ACC112 (cell line): ENCODE results near the gene PDE9A.
"Not testable (repeated sequence)": the region's sequence is repeated elsewhere in the genome, so short reads cannot be mapped to it uniquely, and the experiment has no call there.

Source experiments
- H2AFZ ChIP-seq: fragments of 200-600 bp; sonication (generic); one replicate; pipeline ENCODE4 v1.6.0; 2017; ENCODE audit warnings: antibody characterized with exemption, low read length; ENCODE audit not compliant: unreplicated experiment
- H3K27ac ChIP-seq: fragments of 200-600 bp; sonication (generic); 2 replicates; pipeline ENCODE4 v1.5.1; 2014; ENCODE audit warnings: low read depth, mild to moderate bottlenecking, antibody characterized with exemption, low read length, moderate library complexity
- H3K27me3 ChIP-seq: fragments of 200-600 bp; sonication (generic); 2 replicates; pipeline ENCODE4 v1.6.1; 2014; ENCODE audit warnings: mild to moderate bottlenecking, antibody characterized with exemption, low read length, moderate library complexity, mixed read lengths; ENCODE audit not compliant: insufficient read depth
- H3K36me3 ChIP-seq: fragments of 200-600 bp; sonication (generic); 2 replicates; pipeline ENCODE4 v1.6.1; 2016; ENCODE audit warnings: mild to moderate bottlenecking, antibody characterized with exemption, low read length, moderate library complexity, mixed read lengths; ENCODE audit not compliant: insufficient read depth
- H3K4me1 ChIP-seq: fragments of 200-600 bp; sonication (generic); one replicate; pipeline ENCODE4 v1.6.1; 2016; ENCODE audit warnings: low read length, mixed read lengths; ENCODE audit not compliant: insufficient read depth, unreplicated experiment, control insufficient read depth
- H3K4me3 ChIP-seq: fragments of 200-600 bp; sonication (generic); 2 replicates; pipeline ENCODE4 v1.5.1; 2014; ENCODE audit warnings: mild to moderate bottlenecking, low read depth, low read length
- H3K79me2 ChIP-seq: fragments of 200-600 bp; sonication (generic); one replicate; pipeline ENCODE4 v1.6.0; 2016; ENCODE audit warnings: low read length; ENCODE audit not compliant: control insufficient read depth, unreplicated experiment, insufficient read depth

Gene PDE9A

GRCh38 chr21:42797522-42797921 lies 144.1 kb downstream of the PDE9A start:
- Histone ChIP-seq H3K36me3 (no peaks in the 10 kb centered on the region), H3K27ac (no peak overlapping the region), H3K4me3 (no peak overlapping the region)

GRCh38 chr21:42798106-42798505 lies 144.7 kb downstream of the PDE9A start:
- Histone ChIP-seq H3K4me3 (no peak overlapping the region), H3K27ac (no peak overlapping the region), H2AFZ (no peak overlapping the region), H3K4me1 (no peaks in the 10 kb centered on the region), H3K27me3 (peaks cover 33% of the 10 kb centered on the region), H3K36me3 (no peaks in the 10 kb centered on the region), H3K79me2 (no peaks in the 10 kb centered on the region)

More at GRCh38 chr21:42797522-42797921, 144.1 kb downstream of the PDE9A start:
- no peak overlapping the region for H2AFZ ChIP-seq
- H3K27me3 ChIP-seq = peaks cover 33% of the 10 kb centered on the region
- H3K4me1 ChIP-seq = no peaks in the 10 kb centered on the region
- H3K79me2 ChIP-seq = no peaks in the 10 kb centered on the region

- no peak overlapping the region for H2AFZ ChIP-seq
- H3K27me3 ChIP-seq = peaks cover 24% of the 10 kb centered on the region
- no peaks in the 10 kb centered on the region for H3K36me3 ChIP-seq
- no peak overlapping the region for H3K27ac ChIP-seq
- no peaks in the 10 kb centered on the region for H3K79me2 ChIP-seq
- H3K4me3 ChIP-seq = no peak overlapping the region
- H3K4me1 ChIP-seq = no peaks in the 10 kb centered on the region
These were observed 146.1 kb downstream of the PDE9A start for GRCh38 chr21:42799516-42799915.

- no peak overlapping the region for H3K4me3 ChIP-seq
- no peaks in the 10 kb centered on the region for H3K4me1 ChIP-seq
- H3K36me3 ChIP-seq = no peaks in the 10 kb centered on the region
- H2AFZ ChIP-seq = no peak overlapping the region
- peaks cover 20% of the 10 kb centered on the region for H3K27me3 ChIP-seq
- no peak overlapping the region for H3K27ac ChIP-seq
- no peaks in the 10 kb centered on the region for H3K79me2 ChIP-seq
These were observed 146.5 kb downstream of the PDE9A start for GRCh38 chr21:42799948-42800347.

- not testable (repeated sequence) for H2AFZ ChIP-seq, H3K36me3 ChIP-seq, H3K4me3 ChIP-seq, H3K79me2 ChIP-seq, H3K27ac ChIP-seq, H3K4me1 ChIP-seq
- H3K27me3 ChIP-seq = peaks cover 14% of the 10 kb centered on the region
These were observed 148.2 kb downstream of the PDE9A start for GRCh38 chr21:42801616-42802015.

GRCh38 chr21:42806509-42807140 lies 153.2 kb downstream of the PDE9A start:
- no peak overlapping the region for H3K4me3 ChIP-seq
- H3K27me3 ChIP-seq = peaks cover 40% of the 10 kb centered on the region
- no peaks in the 10 kb centered on the region for H3K36me3 ChIP-seq
- H3K4me1 ChIP-seq = no peaks in the 10 kb centered on the region
- no peaks in the 10 kb centered on the region for H3K79me2 ChIP-seq
- H3K27ac ChIP-seq = no peak overlapping the region
- no peak overlapping the region for H2AFZ ChIP-seq

- not testable (repeated sequence) for H3K4me3 ChIP-seq, H3K27ac ChIP-seq, H3K79me2 ChIP-seq, H3K4me1 ChIP-seq, H3K36me3 ChIP-seq, H2AFZ ChIP-seq
- peaks cover 40% of the 10 kb centered on the region for H3K27me3 ChIP-seq
These were observed 154.0 kb downstream of the PDE9A start for GRCh38 chr21:42807293-42807895.

GRCh38 chr21:42807938-42808613 lies 154.7 kb downstream of the PDE9A start:
- no peak overlapping the region for H3K4me3 ChIP-seq
- H2AFZ ChIP-seq = no peak overlapping the region
- no peak overlapping the region for H3K27ac ChIP-seq
- no peaks in the 10 kb centered on the region for H3K36me3 ChIP-seq
- no peaks in the 10 kb centered on the region for H3K4me1 ChIP-seq
- H3K27me3 ChIP-seq = peaks cover 40% of the 10 kb centered on the region
- no peaks in the 10 kb centered on the region for H3K79me2 ChIP-seq

- H3K4me1 ChIP-seq = no peaks in the 10 kb centered on the region
- no peak overlapping the region for H2AFZ ChIP-seq
- no peaks in the 10 kb centered on the region for H3K79me2 ChIP-seq
- H3K27ac ChIP-seq = no peak overlapping the region
- H3K4me3 ChIP-seq = no peak overlapping the region
- H3K36me3 ChIP-seq = no peaks in the 10 kb centered on the region
- peaks cover 40% of the 10 kb centered on the region for H3K27me3 ChIP-seq
These were observed 155.8 kb downstream of the PDE9A start for GRCh38 chr21:42809171-42809570.

GRCh38 chr21:42809577-42810475 lies 156.4 kb downstream of the PDE9A start:
- Histone ChIP-seq H3K4me1 (no peaks in the 10 kb centered on the region), H3K36me3 (no peaks in the 10 kb centered on the region), H3K27me3 (peaks cover 40% of the 10 kb centered on the region), H3K27ac (no peak overlapping the region), H3K79me2 (no peaks in the 10 kb centered on the region), H3K4me3 (no peak overlapping the region), H2AFZ (no peak overlapping the region)
